GM12873 (cell line): Measurements from ENCODE around the gene SERGEF.

Experiments used
- TF ChIP-seq, protein P1 (sequence below): IDR thresholded peaks from 2 replicates; pipeline ENCODE4 v1.5.1; 2012; ENCODE audit warnings: low read depth, mild to moderate bottlenecking, moderate library complexity, low read length, control low read depth; ENCODE audit not compliant: insufficient read depth; ENCODE audit errors: missing control alignments

Gene SERGEF

DNA sequence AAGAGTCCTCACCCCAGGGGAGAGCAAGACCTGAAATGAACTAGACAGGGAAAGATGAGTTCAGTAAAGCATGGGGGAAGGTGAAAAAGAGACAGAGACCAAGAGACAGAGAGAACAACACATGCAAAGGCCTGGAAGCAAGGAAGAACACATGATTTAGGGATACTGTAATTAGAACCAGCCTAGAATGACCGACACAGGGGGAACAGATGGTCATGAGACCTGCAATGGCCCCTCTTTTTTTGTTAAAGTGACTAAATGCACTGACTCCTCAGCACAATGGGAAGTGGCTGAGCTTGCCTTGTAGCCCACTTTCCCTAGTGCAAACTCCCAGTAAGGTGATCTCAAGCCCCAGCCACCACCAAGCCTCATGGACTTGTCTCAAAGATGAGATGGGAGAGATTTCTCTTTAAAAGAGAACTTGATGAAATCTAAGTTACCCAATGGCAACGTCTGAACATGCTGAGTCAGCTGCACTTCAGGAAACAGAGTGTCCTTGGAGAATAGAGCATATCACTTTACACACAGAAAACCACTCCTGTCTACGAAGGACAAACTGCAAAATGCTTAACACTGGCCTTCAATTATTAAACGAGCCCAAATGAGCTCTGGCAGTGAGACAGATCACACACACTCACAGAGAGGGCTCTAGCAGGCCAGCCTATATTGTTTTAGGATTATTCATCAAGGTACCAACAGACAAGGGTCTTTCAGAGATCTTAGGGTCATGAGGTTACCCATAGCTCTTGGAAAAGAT lies 91.0 kb downstream of the SERGEF start:
- TF ChIP-seq, protein P1, sequence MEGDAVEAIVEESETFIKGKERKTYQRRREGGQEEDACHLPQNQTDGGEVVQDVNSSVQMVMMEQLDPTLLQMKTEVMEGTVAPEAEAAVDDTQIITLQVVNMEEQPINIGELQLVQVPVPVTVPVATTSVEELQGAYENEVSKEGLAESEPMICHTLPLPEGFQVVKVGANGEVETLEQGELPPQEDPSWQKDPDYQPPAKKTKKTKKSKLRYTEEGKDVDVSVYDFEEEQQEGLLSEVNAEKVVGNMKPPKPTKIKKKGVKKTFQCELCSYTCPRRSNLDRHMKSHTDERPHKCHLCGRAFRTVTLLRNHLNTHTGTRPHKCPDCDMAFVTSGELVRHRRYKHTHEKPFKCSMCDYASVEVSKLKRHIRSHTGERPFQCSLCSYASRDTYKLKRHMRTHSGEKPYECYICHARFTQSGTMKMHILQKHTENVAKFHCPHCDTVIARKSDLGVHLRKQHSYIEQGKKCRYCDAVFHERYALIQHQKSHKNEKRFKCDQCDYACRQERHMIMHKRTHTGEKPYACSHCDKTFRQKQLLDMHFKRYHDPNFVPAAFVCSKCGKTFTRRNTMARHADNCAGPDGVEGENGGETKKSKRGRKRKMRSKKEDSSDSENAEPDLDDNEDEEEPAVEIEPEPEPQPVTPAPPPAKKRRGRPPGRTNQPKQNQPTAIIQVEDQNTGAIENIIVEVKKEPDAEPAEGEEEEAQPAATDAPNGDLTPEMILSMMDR, result no peak

DNA sequence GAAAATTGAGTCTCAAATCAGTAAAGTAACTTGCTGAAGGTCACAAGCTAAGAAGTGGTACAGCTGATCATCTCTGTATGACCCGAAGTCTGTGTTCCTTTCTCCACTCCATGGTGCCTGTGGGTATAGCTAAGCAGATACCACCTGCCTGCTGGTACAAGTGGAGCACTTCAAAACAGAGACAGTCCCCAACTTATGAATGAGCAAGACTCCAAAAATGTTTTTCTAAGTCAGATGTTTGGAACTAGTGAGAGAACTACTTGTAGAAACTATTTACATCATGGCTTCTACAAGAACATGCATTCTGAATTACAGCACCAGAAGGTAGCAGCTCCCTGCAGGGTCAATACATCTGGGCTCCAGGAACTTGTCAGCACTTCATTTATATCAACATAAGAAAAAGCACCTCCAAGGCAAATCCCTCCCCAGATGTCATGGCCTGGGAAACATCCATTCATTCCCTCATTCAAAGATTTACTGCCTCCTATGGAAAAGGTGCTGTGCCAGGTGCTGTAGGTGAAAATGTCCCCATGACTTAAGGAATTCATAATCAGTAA lies 94.7 kb downstream of the SERGEF start:
- TF ChIP-seq, protein P1, result no peak

DNA sequence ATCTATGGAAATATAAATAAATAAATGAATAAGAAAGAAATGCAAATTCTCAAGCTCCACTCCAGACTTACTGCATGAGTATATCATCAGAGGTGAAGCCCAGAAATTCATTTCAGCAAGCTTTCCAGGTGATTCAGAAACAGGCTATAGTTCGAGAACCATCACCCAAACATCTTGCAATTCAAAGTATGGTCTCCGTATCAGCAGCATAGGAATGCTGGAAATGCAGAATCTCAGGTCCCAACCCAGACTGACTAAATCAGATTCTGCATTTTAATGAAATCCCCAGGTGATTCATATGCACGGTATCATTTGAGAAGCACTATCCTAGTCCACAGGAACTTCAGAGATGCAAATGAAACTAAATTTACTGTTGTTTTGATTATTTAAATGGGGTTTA lies 95.3 kb downstream of the SERGEF start:
- TF ChIP-seq, protein P1, result no peak

DNA sequence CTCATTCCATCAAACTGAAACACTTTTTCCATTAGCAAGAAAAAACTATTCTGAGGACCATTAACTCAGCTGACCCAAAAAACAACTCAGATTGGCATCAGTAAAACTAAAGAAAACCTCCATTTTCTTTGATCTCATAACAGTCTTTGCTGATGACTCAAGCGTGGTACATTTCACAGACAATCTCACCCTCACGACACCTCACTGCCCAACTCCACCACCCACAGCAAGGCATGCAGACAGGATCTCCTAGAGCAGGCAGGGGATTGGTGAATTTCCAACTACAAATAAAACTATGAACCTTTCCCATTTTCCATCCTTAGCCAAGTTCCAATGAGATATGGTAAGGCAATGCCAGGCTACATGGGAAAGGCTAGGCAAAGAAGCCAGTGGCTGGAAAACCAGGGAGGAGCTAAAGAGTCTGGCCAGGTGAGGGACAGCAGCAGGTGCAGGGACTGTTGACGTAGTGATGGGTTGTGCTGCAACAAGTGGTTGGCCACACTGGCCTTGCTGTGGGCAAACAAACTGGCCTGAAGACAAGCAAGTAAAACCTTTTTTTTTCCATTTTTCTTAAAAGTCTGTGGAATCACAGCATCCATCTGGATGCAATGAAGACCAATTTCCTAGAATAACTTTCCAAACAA lies 97.2 kb downstream of the SERGEF start:
- TF ChIP-seq, protein P1, result no peak

DNA sequence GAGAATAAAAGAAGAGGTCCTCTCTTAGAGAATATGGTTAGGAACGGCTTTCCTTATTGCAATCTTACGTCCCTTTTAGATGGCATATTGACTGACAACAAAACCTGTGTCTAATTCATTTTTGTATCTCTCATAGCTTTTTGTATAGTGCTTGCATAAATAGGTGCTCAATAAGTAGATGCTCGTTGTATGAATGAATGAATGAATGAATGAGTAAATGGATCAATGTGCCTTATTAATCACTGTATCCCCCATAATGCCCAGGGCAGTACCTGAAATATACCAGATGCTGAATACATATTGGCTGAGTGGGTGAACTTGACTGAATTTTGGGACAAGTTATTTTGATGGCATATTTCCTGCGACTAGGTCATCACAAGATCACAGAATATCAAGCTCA lies 97.9 kb downstream of the SERGEF start:
- TF ChIP-seq, protein P1, result no peak

DNA sequence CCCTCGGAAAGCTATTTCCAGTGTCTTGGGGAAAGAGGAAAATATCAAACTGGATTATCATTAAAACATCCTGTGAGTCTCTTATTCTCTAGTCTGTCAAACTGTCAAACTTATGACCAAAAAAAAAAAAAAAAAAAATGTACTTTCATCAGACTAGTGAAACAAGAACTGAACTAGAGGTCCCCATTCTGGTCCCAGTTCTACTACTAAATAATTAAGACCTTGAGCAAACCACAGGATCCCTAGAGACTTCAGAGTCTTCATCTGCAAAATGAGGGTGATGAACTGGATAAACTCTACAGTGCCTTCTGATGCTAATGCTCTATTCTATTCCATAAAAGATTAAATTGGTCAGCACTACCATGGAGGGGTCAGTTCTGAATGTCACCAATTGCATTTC lies 105.8 kb downstream of the SERGEF start:
- TF ChIP-seq, protein P1, result no peak

DNA sequence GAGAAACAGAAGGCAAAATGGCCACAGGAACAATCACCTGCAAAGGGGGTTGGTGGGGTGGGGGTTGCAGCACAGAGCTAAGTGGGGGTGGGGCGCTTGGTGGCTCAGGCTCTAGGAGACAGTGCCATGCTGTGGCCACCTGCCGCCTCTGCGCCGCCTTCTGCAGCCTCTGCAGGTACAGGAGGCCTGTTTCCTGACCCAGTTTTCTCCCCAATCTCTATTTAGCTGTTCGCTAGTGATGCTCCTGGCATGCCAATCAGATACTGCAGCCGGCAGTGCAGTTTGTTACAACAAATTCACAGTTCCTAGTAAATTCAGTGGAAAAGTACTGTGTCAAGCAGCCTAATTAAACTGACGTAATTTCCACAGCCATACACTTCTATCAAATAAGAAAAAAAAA lies 106.4 kb downstream of the SERGEF start:
- TF ChIP-seq, protein P1, result peak; percentile 40
